Measurements from ENCODE around the gene MTSS2.

MTSS2 gene

DNA sequence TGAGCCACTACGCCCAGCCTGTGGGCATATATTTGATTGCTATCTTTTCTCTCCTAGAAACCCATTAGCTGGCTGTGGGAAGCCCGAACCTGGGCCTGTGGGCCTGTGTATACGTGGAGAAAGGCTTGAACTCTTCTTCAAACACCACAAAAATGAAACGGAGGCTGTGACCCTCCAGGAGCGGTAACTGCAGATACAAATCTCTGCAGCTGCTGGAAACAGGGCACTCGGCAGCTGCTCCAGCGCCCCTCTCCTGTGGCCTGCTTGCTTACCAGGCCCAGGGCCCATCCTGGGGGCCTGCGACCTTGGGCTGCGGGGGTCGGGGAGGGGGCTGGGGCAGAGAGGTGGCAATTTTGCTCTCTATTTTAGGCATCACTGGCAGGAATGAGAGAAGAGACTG, 28.0 kb upstream of the MTSS2 start:
- no peak for DNase-seq

DNA sequence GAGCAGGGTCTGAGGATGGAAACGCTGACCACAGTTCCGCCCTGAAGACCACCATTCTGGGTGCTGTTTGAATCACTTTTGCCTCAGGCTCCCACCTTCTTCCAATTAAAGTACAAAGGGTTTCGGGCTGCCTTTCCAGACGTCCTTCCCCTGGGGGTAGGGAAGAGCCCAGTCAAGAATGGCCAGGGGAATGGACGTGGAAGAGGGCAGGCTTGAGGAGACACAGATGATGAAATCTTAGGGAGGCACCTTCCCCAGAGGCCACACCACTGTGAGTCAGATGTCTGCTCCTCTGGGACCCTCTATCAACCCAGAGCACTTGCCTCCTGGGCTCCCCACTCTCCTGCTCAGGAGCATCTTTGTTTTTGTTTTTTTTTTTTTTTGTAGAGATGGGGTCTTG, 27.5 kb upstream of the MTSS2 start:
- no peak for DNase-seq

DNA sequence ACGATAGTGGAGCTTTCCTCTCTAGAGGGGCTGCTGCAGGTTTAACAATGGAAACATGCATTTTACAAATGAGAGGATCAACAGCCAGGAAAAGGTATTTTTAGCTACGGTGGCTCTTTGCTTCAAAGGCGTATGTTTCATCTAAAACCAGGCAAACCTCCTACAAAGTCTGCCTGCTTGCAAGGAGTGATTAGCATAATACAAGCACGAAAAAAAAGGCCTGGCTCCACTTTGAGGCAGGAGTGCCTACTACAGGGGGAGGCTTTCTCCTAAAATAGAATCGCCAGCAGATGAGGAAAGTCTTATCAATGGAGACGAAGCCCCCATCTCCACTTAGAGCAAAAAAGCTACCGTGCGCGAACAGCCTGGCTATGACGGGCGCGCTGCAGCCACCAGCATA, 27.1 kb upstream of the MTSS2 start:
- DNase-seq = no peak

DNA sequence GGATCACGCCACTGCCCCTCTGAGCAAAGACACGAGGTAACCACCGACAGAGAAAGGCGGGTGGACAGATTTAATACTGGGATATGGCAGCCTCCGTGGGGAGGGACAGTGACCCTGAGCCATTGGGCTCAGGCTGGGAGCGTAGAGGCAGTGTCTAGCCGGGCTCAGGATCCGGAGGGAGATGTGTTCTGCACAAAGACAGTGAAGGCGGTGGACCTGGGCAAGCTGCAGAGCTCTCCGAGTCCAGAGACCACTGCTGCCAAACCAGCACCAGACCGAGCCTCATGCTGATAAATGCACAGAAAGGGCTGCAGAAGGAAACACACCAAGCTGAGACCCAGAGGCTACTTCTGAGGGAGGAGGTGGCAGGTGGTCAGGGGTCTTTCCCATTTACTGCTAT, 26.5 kb upstream of the MTSS2 start:
- no peak for DNase-seq

DNA sequence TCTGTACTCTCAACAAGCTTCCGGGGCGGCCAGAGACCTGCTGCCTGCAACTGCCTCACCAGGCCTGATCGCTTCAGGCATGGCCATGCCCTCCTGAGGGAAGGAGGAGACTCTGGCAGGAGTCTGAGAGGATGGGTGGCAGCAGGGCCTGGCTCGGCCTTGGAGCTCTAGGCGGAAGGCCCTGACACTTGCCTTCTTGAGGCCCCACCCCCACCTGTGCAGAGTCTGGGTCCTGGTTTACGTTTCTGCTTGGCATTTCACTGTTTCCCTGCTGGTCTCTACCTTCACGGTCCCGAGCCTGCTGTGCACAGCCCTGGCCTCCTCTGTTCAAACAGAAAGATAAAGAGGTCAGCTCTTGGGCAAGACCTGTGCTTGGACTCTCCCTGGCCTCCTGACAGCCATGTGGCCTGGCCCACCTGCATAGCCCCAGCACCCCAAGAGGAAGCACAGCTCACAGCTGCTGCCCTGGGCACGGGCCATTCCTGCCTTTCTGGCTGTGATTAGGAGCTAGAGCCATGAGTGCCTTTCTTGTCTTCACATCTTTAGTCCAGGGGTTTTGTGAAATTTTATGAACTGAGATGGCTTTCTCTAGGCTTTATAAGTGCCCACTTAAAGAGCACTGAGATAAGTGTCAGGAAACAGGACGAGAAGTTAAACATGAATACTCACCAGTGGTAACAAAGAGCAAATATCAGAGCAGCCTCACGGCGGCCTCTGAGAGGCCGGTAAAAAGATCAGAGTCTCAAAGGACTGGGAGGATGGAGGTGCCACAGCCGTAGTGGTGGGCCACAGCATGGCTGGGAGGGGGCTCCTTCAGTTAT, 25.6 kb upstream of the MTSS2 start:
- no peak for DNase-seq

DNA sequence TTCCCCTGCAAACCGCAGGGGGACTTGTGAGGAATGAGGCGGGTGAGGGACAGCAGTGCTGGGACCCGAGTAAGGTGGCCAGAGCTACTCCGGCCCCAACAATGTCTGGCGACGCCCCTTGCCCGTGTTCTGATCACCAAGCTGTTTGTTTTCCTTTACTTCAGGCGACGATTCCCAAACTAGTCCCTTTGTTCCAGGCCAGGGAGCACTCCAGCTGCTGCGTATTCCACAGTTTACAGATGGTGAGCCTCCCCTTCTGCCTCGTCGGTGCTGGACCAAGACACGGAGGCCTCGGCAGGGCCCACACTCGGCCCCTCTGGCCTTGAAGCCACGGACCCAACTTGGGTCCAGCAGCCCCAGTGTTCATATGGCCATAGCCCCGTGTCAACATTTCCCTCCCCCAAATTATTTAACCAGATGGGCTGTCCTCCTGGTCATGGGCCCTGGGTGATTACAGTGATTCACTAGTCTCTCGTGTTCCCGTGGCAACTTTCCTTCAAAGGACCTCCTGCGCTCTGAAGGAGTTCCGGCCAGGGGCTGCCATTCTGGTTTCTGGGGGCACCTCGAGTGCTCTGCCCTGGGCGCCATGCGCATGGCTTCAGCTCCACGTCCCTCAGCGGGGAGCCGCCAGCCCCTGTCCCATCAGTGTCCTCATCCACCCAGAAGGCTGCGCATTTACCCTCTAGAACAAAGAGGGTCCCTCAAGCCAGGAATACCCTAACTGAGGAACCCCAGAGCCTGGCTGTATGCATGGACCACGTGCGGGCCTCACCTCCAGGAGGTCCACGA, 24.8 kb upstream of the MTSS2 start:
- DNase-seq = no peak

DNA sequence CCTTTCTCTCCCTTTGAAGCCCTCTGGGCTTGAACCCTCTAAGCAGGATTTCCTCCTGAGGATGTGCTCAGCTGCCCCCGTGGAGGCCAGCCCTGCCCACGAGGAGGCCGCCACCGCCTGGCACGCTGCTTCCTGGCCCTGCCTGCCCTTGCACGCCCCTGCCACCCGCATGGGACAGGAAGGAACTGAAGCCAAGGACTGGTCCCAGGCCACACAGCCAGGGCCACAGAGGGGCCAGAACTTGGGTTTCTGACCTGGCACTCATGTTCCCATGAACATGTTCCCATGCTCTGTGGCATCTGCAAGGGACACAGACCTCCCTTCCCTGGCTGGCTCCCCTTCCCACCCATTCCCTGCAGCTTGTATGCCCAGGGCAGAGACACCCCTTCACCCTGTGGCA, 24.1 kb upstream of the MTSS2 start:
- no peak for DNase-seq

DNA sequence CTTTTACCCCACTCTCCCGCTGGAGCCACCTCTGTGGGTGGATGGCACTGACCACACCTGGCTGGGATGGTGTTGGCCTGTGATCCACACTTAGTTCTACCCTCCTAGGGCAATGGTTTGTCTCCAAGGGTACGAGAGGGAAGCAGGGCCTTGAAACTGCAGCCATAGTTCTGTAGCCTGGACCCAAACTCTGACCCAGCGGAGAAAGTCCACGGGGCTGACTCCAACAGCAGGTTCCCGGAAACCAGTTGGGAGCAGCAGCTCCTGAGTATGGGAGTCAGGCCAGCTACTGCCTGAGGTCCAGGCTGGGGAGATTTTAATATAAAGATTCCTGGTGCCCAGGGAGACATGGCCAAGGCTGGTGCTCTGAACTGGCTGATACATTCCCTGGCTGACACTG, 23.6 kb upstream of the MTSS2 start:
- no peak for DNase-seq

DNA sequence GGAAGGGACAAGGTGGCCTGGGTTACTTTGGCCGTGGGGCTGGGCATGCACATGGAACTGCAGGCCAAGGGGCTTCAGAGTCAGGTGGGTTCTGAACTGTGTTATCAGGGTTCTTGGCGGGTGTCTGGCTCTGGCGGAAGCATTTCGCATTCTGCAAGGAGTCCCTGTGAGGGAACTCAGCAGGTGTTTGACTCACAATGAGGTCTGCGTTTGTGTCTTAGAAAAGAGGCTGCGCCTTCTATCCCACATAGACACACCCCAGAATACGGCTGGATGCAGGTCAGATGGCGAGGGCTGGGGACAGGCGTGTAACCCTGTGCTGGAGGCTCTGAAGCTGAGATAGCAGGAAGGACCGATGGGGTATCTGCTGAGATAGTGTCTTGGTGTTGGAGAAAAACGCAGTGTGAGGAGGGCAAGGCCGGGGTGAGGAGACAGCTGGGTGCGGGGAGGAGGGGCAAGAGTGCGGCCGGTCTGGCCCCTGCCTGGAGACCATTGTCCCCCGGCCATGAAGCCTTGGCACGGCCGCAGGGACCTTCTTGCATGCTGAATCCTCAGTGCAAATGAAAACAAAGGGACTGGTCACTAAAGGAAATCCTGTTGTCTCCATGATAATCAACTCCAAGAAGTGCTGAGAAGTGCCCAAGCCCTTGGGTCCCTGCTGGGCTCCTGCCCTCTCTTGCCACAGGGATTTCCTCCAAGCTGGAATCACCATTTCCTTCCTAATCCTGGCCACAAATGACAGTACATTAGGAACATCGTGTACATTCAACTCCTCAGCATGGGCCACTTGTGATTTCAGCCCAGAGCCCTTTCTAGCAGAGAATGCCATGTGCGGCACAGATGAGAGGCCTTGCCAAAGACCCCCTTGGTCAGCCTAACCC, 22.8 kb upstream of the MTSS2 start:
- no peak for DNase-seq

DNA sequence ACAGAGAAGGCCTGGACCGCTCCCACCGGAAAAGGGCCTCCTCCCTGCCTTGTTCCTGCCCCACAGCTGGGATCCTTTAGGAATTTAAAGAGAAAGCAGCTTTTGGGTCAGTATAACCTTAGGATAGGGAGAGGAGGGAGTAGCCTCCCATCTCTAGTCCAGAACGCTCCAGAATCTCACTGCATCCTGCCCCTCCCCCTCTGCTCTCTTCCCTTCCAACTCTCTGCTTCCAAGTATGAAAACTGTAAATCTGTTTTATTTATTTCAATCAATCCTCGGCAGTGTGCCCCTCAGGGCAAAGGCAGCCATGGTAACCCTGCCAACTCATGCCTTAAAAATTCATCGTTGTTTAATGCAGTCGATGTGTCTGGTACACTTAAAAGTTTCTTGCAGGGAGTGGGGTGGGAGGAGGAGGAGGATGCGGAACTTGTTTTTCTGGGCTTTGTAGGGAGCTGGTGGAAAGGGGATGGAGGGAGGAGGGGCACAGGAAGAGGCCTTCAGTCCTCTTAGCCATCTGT, 21.2 kb upstream of the MTSS2 start:
- DNase-seq = no peak

DNA sequence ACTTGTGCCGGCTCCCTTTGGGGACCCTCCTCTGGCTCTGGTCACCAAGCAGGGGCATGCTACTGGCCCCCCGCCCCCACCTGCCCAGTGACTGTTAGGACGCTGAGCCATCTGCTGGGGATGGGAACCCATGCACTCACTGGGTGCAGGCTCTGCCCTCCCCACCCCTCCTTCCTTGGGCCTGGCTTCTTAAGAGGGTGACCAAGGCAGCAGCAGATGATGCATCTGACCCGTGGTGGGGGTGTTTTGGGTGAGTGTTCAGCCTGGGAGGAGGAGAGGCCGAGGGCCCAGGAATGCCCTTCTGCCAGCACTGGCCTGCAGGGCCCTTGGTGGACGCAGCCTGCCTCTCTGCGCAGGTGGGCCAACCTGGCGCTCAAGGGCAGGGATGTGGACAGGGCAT, 19.2 kb upstream of the MTSS2 start:
- DNase-seq = no peak

DNA sequence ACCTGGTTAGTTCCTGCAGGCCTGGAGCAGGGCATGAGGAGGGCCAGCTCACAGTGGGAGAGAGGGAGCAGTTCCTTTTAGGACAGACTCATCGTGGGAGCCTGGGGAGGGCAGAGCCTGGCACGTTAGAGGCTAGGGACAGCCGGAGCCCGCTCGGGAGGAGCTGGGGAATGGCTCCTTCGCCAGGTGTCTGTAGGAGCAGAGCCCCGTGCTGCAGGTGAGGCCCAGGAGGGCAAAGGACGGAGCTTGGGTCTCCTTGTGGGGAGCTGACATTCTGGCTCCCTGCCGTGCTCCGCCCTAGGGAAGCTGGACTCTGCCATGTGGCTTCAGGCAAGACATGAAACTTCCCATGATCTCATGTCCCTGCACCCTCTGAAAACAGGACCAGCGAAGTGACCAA, 18.7 kb upstream of the MTSS2 start:
- DNase-seq = no peak

DNA sequence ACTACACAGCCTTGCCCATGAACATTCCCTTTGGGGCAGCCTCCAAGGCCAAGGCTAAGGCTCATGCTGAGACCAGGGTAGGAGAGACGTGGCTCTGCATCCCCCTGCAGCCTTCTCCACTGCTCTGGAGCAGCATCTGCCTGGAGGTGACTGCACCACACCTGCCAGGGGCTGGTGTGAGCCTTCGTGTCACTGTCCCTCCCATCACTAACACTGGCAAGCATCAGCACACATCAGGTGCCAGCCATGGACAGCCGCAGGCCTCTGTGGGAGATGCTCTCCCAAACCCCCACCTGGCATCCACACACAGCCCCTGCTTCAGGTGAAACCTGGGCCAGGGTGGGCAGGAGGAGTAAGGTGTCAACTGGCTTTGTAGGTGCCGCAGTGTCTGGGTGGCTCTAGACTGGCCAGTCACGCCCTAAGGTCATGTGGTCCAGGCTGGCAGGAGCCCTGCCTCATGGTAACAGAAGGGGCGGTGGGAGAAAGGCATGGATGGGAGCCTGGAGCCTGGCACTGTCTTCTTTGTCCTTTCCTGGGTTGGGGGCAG, 18.1 kb upstream of the MTSS2 start:
- no peak for DNase-seq

DNA sequence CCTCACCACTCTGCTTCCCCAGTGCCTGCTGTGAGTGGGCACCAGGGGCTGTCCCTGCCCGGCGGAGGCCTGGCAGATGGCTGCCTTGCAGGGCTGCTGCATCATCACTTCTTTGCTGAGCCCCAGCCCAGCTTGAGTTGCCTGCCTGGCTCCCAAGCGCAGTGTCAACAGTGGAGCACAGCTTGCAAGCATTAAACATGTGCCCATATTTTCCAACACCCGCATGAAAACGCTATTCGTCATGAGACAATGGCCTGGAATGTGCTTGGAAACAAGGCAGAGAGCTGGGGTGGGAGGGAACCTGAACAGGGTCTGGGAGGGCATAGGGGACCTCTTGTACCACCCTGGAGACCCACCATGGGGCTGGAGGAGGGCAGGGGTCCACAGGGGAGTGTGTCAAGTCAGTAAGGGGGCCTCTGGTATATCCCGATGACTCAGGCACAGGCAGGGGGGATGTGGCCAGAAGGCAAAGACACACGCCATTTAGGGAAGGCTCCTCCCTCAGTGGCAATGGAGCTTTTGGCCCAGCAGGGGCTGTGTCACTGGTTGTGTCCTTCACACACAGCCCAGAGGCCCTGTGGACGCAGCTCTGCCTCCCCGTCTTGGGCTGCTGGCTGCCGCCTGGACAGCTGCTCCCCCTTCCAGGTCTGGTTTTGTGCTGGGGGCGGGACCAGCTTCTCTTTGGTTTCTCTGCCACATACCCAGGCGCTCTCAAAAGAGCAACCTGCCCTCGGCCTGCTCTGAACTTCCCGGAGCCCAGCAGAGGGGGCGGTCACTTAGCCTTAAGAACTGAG, 17.4 kb upstream of the MTSS2 start:
- peak; percentile 8 for DNase-seq

DNA sequence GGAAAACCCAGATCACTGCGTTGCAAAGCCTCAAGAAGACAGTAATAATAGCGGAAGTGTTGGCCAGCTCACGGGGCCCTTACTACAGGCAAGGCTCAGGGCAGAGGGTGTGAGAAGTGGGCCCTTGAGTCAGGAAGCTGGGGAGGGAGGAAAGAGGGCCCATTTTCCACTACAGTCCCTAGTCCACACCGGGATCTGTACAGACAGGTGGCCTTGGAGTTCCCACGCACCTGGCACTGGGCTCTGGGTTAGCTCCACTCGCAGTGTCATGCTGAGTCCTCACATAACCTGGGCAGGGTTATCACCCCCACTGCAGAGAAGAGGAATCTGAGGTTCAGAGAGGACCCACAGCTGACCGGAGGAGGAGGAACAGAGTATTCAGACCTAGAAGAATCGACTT, 16.8 kb upstream of the MTSS2 start:
- no peak for DNase-seq

DNA sequence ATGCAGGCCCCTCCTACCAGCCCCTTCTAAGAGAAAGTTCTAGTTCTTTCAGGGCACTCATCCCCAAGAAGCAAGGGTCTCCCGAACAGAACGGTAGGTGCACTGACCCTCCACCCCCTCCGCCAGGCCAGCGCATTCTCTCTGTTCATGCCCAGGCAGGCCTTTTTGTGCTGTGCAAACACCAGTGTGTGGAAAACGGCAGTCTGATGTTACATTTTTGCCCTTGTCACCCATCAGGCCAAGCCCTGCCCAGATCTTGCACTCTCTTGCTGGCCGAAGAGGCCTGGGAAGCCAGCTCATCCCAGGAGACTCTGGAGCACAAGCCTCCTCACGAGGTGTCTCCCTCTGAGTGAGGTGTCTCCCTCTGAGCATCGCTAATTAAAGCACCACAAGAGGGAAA, 16.1 kb upstream of the MTSS2 start:
- DNase-seq = no peak

DNA sequence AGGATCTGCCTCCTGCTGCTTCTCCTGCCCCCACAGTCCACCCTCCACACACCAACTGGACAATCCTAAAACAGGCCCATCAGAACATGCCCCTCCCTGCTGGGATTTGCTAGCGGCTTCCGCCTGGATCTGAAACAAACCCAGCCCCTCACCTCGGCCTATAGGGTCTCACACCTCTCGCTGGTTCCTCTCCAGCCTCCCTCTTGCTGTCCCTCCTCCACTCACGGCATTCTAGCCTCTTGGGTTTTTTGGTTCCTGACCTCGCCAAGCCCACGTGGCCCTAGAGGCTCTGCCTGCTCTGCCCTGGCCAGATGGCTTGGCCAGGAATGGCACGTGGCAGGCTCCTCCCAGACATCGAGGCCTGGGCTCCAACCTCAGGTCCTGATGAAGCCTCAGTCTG, 15.7 kb upstream of the MTSS2 start:
- no peak for DNase-seq

DNA sequence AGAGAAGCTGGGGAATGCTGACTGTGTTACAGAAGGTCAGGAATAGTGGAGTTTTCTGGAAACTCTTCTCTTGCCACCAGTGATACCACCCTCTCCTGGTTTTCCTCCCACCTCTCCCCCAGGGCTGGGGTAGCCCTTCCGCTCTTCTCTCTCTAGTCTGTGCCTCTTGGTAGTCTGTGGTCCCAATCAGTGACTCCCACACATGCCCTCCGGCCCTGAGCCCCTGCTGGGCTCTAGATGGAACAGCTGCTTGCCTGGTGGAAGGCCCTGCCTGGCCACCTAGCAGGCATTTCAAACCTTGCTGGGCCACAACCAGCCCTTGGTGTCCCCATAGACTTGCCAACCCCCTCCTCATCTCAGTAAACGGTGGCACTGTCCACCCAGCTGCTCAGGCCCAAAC, 15.2 kb upstream of the MTSS2 start:
- DNase-seq = no peak

DNA sequence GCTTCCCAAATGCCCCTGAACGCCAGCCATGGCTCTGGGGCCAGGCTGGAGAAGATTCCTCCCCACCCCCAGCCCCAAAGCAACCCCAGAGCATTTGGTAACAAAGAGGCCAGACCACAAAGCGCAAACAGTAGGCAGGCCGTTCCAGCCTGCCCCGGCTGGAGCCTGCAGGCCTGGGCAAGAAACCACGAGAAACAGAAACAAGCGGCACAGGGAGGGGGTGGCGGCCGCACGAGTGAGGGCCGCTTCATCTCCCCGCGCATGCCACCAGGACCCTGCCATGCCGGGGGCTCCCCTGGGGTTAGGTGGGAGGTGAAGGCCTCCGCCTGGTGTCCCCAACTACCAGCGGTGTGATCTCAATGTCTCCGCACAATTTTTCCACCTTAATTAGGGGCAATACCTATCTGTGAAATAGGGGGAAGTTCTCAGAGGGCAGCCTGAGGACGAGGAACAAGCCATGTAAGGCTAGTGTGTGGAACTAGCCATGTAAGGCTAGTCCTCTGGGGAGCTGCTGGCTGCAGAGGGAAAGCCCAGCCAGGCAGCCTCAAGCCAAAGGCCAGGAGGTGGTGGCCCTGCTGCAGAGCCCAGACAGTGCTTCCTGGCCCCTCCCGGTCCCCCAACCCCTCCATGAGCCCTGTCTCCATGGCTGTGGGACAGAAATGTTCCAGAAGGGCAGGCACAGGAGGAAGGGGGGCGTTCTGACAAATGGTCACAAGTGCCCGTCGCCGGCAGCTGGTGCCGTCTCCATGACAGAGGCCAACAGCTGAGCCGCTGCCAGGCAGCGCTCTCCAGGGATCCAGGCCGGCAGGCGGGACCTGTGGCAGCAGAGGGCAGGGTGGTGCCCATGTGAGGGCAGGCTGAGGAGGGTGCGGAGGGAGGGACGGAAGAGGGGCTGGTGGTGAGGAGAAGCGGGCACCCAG, 14.5 kb upstream of the MTSS2 start:
- DNase-seq = no peak

DNA sequence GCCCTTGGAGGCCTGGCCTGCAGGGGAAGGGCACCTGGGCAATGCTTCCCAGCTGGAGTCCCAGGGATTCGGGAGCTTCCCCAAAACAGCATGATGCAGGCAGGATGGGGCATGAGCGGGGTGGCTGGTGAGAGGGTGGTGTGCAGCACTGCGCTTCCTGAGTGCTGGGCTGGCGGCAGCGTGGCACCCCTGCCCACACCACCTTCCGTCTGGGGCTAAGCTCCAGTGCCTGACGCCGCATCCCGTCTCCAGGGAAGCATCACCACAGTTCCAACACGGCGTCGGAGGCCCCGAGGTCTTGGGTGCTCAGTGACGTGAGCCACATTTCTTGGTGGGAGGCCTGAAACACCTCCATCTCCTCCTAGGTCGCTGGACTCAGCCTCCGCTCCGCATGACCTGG, 13.8 kb upstream of the MTSS2 start:
- DNase-seq = no peak

DNA sequence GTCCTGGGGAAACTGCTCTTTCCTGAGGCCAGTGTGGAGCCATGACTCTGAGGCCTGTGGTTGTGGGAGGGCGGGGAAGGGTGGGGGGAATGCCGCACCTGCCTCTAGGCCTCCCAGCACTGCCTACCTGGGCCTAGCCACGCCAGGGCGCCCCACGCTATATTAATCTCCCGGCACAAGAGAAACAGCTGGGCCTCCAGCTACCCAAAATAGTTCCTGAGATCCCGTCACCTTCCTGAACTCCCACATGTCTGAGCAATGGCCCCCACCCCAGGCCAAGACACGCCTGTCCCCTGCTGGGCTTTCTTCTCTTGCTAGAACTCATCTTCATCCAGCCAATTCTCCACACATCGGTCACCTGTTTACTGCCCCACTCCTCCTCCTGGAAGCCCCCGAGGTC, 13.0 kb upstream of the MTSS2 start:
- DNase-seq = no peak
